Activated CD8-positive, alpha-beta memory T cell treated with anti-CD3 and anti-CD28 coated beads, Interleukin-2, amount 50 U/mL, for 24 hours (primary cell): ENCODE data around the gene ARAP3.
"Not testable (repeated sequence)": the region's sequence is repeated elsewhere in the genome, so short reads cannot be mapped to it uniquely, and the experiment has no call there.

ENCODE experiments used
- DNase-seq: peaks from one replicate; pipeline ENCODE4 v3.0.0-alpha.2; 2020; ENCODE audit errors: extremely low read depth

The ARAP3 gene

GRCh38 chr5:141613344-141613743 is 68.7 kb downstream of the ARAP3 start:
- no peak for DNase-seq

GRCh38 chr5:141611289-141611688 is 70.7 kb downstream of the ARAP3 start:
- DNase-seq = no peak

- not testable (repeated sequence) for DNase-seq
Measured at GRCh38 chr5:141609921-141610320, 72.1 kb downstream of the ARAP3 start.

- no peak for DNase-seq
Measured at GRCh38 chr5:141609044-141609443, 73.0 kb downstream of the ARAP3 start.

GRCh38 chr5:141608557-141608956 is 73.5 kb downstream of the ARAP3 start:
- no peak for DNase-seq

GRCh38 chr5:141608046-141608445 is 74.0 kb downstream of the ARAP3 start:
- no peak for DNase-seq

GRCh38 chr5:141605523-141606277 is 76.3 kb downstream of the ARAP3 start:
- peak; percentile 48 for DNase-seq

- no peak for DNase-seq
Measured at GRCh38 chr5:141603923-141604717, 77.9 kb downstream of the ARAP3 start.
